CD4-positive, alpha-beta T cell treated with Interleukin-21 for 1 hour (primary cell): ENCODE results near the gene NAMPT.
"Not testable (repeated sequence)": the region's sequence is repeated elsewhere in the genome, so short reads cannot be mapped to it uniquely, and the experiment has no call there.

Source experiments
- DNase-seq: peaks from one replicate; pipeline ENCODE4 v3.0.0-alpha.2; 2020

The NAMPT gene

GRCh38 chr7:106284714-106285050 is at the start of gene NAMPT:
Gene NAMPT (minus strand): TSS chr7:106284983. CDS start chr7:106284884, 99 bp downstream.
- DNase-seq: no peak

- DNase-seq: no peak
These were observed 47.4 kb upstream of the NAMPT start for GRCh38 chr7:106332201-106332600.

DNA sequence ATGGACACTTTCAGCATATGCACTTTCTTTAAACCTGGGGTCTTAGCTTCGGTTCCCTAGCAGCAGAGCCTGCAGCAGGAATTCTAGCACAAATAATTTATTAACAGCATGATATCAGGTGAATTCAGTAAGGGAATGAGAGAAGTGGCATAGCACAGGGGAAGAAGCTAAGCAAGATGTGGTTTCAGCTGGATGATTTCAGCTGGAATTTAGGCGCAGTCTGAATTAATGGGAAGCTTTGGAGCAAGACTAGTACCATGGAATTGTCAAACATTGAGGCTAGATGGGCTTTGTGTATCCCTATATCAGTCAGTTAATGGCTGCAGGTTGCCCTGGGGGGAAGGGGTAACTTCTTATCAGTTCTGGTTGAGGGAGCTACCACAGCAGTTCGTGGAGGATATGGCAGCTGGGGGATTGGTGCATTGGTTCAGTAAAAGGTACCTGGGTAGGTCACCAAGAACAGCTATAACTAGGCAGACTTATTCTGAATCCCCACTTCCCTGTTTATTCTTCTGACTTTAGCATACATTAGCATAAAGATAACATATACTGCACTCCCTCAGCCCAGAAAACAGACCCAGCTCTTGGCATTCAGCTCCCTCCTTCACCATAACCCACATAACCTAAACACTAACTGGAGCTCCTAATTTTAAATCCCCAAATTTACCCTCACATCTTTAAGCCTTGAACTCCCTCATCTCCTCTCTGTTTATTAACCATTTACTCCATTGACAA is 46.8 kb upstream of the NAMPT start:
- no peak for DNase-seq

DNA sequence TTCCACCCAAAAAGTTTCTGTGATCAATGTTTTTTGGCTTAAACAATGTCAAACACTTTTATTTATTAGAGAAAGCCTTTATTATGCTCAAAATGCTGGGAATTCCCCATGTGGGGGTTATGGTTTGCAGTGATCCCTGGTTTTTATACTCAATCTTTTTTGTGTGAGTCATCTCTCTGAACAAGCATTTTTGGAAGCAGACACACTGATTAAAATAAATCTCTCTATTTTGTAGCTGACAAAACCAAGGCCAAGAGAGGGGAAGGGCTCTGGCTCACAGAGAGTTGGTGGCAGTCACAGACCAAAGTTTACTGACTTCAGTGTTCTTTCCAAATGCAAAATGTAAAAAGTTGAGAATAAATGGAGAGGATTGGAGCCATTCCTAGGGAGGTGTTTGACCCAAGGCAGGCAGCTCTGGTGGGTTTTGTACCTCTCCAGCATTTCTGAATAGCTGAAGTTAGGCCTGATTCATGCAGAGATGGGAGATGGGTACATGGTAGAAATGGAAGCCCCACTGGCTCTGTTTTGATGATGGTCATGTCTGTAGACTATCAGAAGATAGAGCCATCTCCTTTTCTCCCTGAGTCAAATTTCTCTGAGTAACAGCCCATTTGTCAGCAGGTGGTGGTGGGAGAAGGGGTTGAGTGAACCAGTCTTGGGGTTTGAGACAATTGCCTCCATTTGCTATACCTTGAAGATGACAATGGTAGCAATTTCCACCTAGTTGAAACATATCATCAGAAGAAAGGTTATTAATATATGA is 45.4 kb upstream of the NAMPT start:
- DNase-seq: no peak

- no peak for DNase-seq
These were observed 44.6 kb upstream of the NAMPT start for GRCh38 chr7:106329408-106329807.

GRCh38 chr7:106327538-106328481 is 43.0 kb upstream of the NAMPT start:
- DNase-seq: no peak

GRCh38 chr7:106326594-106327537 is 42.1 kb upstream of the NAMPT start:
- no peak for DNase-seq

DNA sequence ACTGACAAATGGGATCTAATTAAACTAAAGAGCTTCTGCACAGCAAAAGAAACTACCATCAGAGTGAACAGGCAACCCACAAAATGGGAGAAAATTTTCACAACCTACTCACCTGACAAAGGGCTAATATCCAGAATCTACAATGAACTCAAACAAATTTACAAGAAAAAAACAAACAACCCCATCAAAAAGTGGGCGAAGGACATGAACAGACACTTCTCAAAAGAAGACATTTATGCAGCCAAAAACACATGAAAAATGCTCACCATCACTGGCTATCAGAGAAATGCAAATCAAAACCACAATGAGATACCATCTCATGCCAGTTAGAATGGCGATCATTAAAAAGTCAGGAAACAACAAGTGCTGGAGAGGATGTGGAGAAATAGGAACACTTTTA is 39.7 kb upstream of the NAMPT start:
- not testable (repeated sequence) for DNase-seq

DNA sequence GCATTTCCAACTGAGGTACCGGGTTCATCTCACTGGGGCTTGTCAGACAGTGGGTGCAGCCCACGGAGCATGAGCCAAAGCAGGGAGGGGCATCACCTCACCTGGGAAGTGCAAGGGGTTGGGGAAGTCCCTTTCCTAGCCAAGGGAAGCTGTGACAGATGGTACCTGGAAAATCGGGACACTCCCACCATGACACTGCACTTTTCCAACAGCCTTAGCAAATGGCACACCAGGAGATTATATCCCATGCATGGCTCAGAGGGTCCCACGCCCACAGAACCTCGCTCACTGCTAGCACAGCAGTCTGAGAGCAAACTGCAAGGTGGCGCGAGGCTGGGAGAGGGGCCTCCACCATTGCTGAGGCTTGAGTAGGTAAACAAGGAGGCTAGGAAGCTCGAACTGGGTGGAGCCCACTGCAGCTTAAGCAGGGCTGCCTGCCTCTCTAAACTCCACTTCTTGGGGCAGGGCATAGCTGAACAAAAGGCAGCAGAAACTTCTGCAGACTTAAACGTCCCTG is 35.5 kb upstream of the NAMPT start:
- DNase-seq: not testable (repeated sequence)

GRCh38 chr7:106318482-106318881 is 33.7 kb upstream of the NAMPT start:
- no peak for DNase-seq

- DNase-seq: no peak
These were observed 33.2 kb upstream of the NAMPT start for GRCh38 chr7:106317971-106318370.

DNA sequence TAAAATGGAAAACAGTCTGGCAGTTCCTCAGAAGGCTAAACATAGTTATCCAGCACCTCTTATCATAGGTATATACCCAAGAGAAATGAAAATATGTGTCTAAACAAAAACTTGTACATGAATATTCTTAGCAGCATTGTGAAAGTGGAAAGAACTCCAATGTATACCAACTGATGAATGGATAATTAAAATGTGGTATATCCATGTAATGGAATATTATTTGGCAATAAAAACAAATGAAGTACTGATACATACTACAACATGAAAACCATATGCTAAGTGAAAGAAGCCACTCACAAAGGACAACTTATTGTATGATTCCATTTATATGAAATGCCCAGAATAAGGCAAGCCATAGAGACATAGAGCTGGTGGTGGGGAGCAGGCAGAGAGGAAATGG is 32.2 kb upstream of the NAMPT start:
- no peak for DNase-seq

DNA sequence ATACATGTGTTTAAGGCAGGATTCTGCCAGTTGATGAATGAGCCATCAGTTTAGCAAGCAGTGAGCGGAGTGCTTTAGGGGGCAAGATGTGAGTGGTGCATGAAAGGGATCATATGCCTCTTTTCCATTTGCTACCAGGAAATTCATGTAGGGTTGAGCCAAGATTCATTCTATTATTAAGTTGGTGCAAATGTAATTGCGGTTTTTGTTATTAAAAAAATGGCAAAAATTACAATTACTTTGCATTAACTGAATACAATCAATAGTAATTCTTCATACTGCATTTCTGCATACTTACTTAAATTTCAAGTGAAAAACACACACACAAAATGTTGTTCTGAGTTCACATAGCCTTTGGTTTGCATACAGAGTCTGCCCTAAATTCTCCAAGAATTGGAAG is 30.1 kb upstream of the NAMPT start:
- DNase-seq: no peak

DNA sequence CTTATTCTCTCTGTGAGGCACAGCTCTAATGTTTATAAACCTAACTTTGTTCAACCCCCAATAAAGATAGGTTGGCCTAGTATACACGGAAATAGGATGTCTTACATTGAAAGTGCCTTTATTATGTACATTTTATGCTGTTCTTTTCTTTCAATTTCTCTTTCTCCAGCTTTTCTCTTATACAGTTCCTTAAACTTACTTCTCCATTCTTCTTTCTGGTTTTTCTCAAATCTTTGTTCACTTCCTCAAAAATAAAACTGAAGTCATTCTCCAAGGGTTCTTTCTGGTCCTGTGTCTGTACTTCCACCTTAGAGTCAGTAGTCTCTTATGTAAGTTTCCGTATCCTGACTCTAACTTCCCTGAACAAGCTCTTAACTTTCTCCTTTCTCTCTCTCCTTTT is 29.2 kb upstream of the NAMPT start:
- DNase-seq: peak; percentile 8

DNA sequence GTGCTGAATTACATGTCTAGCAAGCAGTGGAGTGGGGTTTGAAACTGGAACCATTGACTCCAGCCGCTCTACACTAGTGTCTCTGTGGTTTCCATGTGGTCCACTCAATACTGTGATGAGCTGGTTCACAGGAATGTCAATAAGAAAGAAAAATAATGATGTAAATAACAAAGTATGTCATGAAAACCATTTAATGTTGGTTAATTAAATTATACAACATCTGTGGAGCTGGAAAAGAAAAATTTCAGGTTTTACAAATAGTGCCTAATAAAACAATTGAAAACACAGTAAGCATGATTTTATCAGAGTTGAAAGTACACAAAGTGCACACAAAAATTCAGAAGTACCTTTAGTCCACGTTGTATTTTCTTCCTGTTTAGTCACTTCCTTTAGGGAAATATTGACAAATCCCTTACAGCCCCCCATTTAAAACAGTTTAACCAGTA is 28.7 kb upstream of the NAMPT start:
- no peak for DNase-seq

GRCh38 chr7:106312906-106313305 is 28.1 kb upstream of the NAMPT start:
- no peak for DNase-seq

DNA sequence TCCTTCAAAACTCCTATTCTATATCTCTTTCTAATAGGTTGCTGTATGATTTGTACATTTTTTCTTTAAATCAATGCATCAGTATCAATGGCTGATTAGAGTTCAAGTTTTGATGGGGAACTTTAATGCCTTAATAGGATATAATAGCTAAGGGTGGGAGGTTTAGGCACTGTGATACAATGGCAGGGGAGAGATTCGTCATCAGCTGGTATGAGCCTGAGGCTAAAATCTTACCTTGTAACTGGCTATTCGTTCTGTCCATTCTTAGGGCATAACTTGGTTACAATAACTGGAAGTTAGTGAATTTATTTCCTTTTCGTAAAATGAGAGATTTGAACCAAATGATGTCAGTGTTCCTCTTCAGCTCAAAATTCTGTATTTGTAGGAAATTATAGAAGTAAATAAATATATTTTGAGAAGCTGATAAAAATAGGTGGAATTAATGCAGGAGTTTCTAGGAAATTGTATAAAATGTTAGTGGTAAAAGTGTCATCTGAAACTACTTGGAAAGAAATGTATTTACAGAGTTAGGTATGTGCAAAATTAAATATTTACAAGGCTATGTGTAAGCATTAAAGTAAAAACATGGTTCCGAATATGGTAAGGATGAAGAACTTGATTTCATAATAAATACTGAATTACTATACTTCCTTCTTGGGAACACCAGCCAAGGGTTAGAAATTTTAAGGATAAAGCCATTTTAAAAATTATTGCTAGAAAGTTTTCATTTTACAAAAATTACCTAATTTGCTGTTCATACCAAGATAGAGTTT is 27.5 kb upstream of the NAMPT start:
- no peak for DNase-seq

DNA sequence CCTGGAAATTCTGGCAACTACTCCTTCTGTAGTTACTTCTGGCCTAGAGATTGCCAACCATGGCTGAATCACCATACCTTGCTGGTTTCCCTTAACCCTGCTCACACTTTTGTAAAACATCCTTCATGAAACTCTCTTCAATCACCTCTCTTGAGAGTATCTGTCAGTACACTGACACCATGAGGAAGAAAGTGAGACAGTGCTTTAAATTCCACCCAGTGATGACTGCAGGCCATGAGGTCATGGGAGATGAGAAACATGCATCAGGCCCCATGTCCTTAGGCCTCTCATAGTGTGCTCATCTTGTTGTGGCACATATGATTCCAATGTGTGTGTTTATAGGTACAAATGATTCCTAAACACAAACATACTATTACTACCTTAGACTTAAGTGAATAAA is 24.6 kb upstream of the NAMPT start:
- no peak for DNase-seq

GRCh38 chr7:106306256-106306655 is 21.5 kb upstream of the NAMPT start:
- no peak for DNase-seq

DNA sequence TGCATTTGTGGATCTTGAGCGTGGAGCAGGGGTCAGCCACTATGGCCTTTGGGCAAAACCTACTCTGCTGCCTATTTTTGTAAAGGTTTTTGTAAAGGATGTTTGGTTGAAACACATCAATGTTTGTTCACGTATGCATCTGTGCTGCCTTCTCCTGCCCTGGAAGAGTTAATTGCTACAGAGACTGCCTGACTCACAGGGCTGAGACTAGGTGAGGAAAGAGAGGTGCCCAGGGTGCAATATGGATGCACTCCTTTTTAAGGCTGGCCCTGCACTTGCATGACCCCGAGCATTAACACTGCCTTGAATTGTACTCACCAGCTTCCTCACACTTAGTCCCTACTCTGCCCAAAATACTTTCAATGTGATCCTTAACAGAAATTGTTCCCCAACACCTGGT is 20.9 kb upstream of the NAMPT start:
- no peak for DNase-seq

- DNase-seq: no peak
These were observed 19.8 kb upstream of the NAMPT start for GRCh38 chr7:106304568-106304967.
